Activated naive CD4-positive, alpha-beta T cell treated with anti-CD3 and anti-CD28 coated beads for 36 hours (primary cell): ENCODE data around the gene SLC6A16. TPM values are rescaled to one million over a fixed set of nuclear protein-coding genes. Genes with fewer than 3 reads are reported as not detected.
A peak's percentile ranks its signal among the peaks of the same experiment; 100 is the strongest.
"Not testable (repeated sequence)": the region's sequence is repeated elsewhere in the genome, so short reads cannot be mapped to it uniquely, and the experiment has no call there.

ENCODE experiments used
- CTCF ChIA-PET: fragments of 350-600 bp; sonication (Branson Sonifier 250); formaldehyde crosslinking; loops from one replicate; lab custom pipeline; 2021; ENCODE audit warnings: antibody characterized with exemption; lab: Charles Lee
- DNase-seq: peaks from one replicate; pipeline ENCODE4 v3.0.0-alpha.2; 2020
- H3K27ac Mint-ChIP-seq: one replicate; pipeline ENCODE4 v1.8.0; 2021; ENCODE audit warnings: mild to moderate bottlenecking, mixed read lengths
- H3K27me3 Mint-ChIP-seq: one replicate; pipeline ENCODE4 v1.8.0; 2021; ENCODE audit warnings: low read depth, mixed read lengths
- H3K36me3 Mint-ChIP-seq: one replicate; pipeline ENCODE4 v1.8.0; 2021; ENCODE audit warnings: low read depth, mixed read lengths
- H3K4me1 Mint-ChIP-seq: one replicate; pipeline ENCODE4 v1.8.0; 2021; ENCODE audit warnings: low read depth, mixed read lengths
- H3K4me3 Mint-ChIP-seq: one replicate; pipeline ENCODE4 v1.8.0; 2021; ENCODE audit warnings: mild to moderate bottlenecking, moderate library complexity, mixed read lengths
- H3K9me3 Mint-ChIP-seq: one replicate; pipeline ENCODE4 v1.8.0; 2021; ENCODE audit warnings: mixed read lengths
- intact Hi-C: fragments of 100-400 bp; cut with micrococcal nuclease; formaldehyde crosslinking; loops from one replicate; pipeline ENCODE4 v1.15.1; 2023
- total RNA-seq, 2 experiments: library from RNA; stranded (reverse); gene quantifications; one replicate each; pipeline ENCODE4 v1.2.3, GENCODE V29; 2021

The SLC6A16 gene
- under 1 TPM; 0.77 to 0.98 TPM for total RNA-seq

DNA sequence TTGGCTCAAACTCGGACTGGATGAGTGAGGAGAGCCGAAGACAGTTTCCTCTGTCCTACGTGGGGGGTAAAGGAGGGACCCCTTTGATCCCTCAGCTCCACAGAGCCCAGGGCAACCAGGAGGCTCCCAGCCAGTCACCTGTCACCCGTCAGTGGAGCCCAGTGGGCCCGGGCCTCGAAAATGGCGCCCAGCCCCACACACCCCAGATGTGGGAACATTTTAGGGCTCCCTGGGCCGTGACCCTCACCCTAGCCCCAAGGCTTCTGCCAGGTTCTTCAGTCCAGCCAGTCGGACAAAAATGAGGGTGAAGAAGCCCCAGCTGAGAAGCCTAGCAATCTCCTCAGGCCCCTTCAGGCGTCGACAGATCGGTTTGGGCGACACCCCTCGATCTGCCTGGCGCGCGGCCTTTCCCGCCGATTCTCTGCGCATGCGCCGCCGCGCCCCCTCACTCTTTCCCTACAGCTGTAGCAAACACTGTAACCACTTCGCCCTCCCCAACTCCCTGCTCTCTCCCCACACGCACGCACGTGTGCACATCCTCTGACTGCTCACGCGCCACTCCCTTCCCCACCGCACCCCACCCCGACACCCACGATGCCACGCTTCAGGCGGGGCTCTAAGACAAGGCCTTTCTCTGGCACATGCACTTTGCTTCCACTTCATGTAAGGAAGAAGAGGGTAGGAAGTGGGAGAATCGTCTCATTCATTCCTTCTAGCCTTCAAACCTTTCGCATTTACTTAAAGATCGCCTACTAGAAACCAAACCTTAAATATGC lies at the start of gene SLC6A16:
Gene SLC6A16, minus strand, starts transcription at position 391 of the 776 bp plus-strand sequence. CDS start 13,844 bp downstream, outside the sequence.
- peaks cover 23% of the 10 kb centered on the region for H3K4me1 Mint-ChIP-seq
- no peak within 1 kb of the TSS for H3K4me3 Mint-ChIP-seq
- CTCF ChIA-PET = interaction anchor here (0.6 to 1.2 kb wide), 2 partner anchors 24 kb away, joined by 3 read pairs; no protein-coding TSS in a partner anchor
- H3K36me3 Mint-ChIP-seq = peaks cover 2% of the 10 kb centered on the region
- no peaks in the 10 kb centered on the region for H3K9me3 Mint-ChIP-seq
- DNase-seq = no peak
- no peaks in the 10 kb centered on the region for H3K27me3 Mint-ChIP-seq
- H3K27ac Mint-ChIP-seq = no peak within 1 kb of the TSS
- intact Hi-C loops = no loop called here

GRCh38 chr19:49373174-49373573 lies 48.2 kb upstream of the SLC6A16 start:
- H3K36me3 Mint-ChIP-seq, H3K9me3 Mint-ChIP-seq, H3K4me1 Mint-ChIP-seq, intact Hi-C loops, H3K4me3 Mint-ChIP-seq, DNase-seq, H3K27me3 Mint-ChIP-seq, H3K27ac Mint-ChIP-seq: not testable (repeated sequence)
- CTCF ChIA-PET = interaction anchor here (0.6 kb wide), 1 partner anchor 174 kb away, joined by 3 read pairs; no protein-coding TSS in a partner anchor

DNA sequence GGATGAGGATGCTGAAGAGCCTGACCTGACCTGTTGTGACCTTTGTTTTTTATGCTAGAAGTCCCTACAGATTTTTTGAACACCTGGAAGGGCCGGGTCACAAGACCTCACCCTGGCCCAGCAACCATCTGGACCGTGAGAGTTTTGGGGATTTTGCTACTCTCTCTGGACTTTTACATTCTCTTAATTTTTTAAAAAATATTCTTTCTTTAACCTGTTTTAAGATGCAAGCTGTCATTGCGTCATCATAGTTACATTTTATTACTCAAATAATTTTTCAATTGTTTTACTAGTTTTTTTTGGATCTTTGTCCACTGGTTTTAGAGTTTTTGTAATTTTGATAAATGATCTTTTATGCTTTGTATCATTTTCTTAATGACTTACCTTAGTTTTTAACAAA lies 46.2 kb upstream of the SLC6A16 start:
- CTCF ChIA-PET = no interaction called here
- Mint-ChIP-seq H3K27me3 (peaks cover 2% of the 10 kb centered on the region), H3K36me3 (peaks cover 4% of the 10 kb centered on the region), H3K4me1 (no peaks in the 10 kb centered on the region), H3K4me3 (no peak overlapping the region), H3K9me3 (peaks cover 7% of the 10 kb centered on the region), H3K27ac (no peak overlapping the region)
- intact Hi-C loops = no loop called here
- DNase-seq = no peak

DNA sequence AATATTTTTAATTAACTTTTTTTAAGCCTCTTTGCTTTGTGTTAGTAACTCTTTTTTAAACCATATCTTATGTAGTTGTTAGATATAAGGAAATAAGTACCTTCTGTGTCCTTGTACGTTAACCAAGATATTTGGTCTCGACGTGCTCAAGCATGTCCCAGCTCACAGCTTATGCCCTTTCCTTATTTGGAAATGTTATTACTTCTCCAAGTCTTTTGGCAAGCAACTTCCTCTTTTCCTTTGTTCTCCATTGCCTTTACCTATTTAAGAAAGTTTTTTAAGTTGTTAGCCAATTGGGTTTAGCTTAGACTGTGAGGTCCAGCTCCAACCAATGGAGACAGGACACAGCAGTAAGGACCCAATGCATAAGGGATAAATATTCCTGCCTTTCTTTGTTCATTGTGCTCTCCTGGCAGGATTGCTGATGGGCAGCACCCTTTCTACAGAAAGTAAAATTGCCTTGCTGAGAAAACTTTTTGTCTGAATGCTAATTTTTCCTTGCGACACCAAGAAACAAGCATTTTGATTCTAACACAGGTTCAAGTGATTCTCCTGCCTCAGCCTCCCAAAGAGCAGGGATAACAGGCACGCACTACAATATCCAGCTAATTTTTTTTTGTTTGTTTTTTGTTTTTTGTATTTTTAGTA lies 43.8 kb upstream of the SLC6A16 start:
- no peak overlapping the region for H3K27ac Mint-ChIP-seq
- no peak overlapping the region for H3K4me3 Mint-ChIP-seq
- CTCF ChIA-PET = no interaction called here
- H3K27me3 Mint-ChIP-seq = peaks cover 5% of the 10 kb centered on the region
- H3K9me3 Mint-ChIP-seq = peaks cover 7% of the 10 kb centered on the region
- intact Hi-C loops = no loop called here
- DNase-seq = no peak
- H3K4me1 Mint-ChIP-seq = peaks cover 3% of the 10 kb centered on the region
- peaks cover 4% of the 10 kb centered on the region for H3K36me3 Mint-ChIP-seq

DNA sequence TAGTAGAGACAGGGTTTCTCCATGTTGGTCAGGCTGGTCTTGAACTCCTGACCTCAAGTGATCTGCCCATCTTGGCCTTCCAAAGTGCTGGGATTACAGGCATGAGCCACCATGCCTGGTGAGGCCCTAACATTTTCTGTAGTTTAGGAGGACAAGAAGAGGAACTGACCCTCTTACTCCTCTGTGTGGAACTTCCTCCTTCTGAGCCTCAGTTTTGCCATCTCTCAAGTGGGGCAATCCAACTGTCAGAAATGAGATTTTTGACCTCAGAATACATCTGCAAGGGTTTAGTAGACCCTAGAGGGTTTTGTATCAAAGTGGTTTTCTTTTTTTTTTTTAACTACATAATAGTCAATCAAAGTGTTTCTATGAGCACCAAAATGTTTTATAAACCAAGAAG lies 41.1 kb upstream of the SLC6A16 start:
- peaks cover 4% of the 10 kb centered on the region for H3K36me3 Mint-ChIP-seq
- no peak overlapping the region for H3K4me3 Mint-ChIP-seq
- H3K27me3 Mint-ChIP-seq = peaks cover 12% of the 10 kb centered on the region
- H3K9me3 Mint-ChIP-seq = peaks cover 7% of the 10 kb centered on the region
- CTCF ChIA-PET = interaction anchor here (0.6 kb wide), 1 partner anchor 141 kb away, joined by 5 read pairs; no protein-coding TSS in a partner anchor
- H3K27ac Mint-ChIP-seq = no peak overlapping the region
- no peak for DNase-seq
- H3K4me1 Mint-ChIP-seq = peaks cover 11% of the 10 kb centered on the region
- intact Hi-C loops = no loop called here

- CTCF ChIA-PET = no interaction called here
- no peak for DNase-seq
- H3K36me3 Mint-ChIP-seq = peaks cover 1% of the 10 kb centered on the region
- intact Hi-C loops = no loop called here
- H3K27ac Mint-ChIP-seq = no peak overlapping the region
- peaks cover 4% of the 10 kb centered on the region for H3K9me3 Mint-ChIP-seq
- H3K4me1 Mint-ChIP-seq = peaks cover 11% of the 10 kb centered on the region
- H3K27me3 Mint-ChIP-seq = peaks cover 10% of the 10 kb centered on the region
- H3K4me3 Mint-ChIP-seq = no peak overlapping the region
Measured at GRCh38 chr19:49364083-49364737, 39.2 kb upstream of the SLC6A16 start.

GRCh38 chr19:49363268-49364082 lies 38.5 kb upstream of the SLC6A16 start, which contains the start of gene DKKL1:
Gene DKKL1, plus strand, starts transcription at chr19:49363877. Its CDS starts 122 bp downstream, at chr19:49363999.
- peak; percentile 92 for DNase-seq
- Mint-ChIP-seq H3K27me3 (peaks cover 10% of the 10 kb centered on the region), H3K4me3 (peak within 1 kb of the TSS; percentile 13), H3K4me1 (peaks cover 11% of the 10 kb centered on the region), H3K36me3 (peaks cover 1% of the 10 kb centered on the region), H3K9me3 (no peaks in the 10 kb centered on the region), H3K27ac (no peak within 1 kb of the TSS)
- CTCF ChIA-PET = no interaction called here
- intact Hi-C loops = loop anchor here (2.0 kb wide), 1 partner anchor 29 kb away; the partner anchor contains the start of gene CD37

- Mint-ChIP-seq H3K4me3 (no peak overlapping the region), H3K4me1 (peaks cover 11% of the 10 kb centered on the region), H3K36me3 (no peaks in the 10 kb centered on the region), H3K27ac (no peak overlapping the region), H3K9me3 (no peaks in the 10 kb centered on the region), H3K27me3 (peaks cover 10% of the 10 kb centered on the region)
- CTCF ChIA-PET = no interaction called here
- intact Hi-C loops = loop anchor here (2.0 kb wide), 1 partner anchor 28 kb away; the partner anchor contains the start of gene CD37
- DNase-seq = no peak
Measured at GRCh38 chr19:49362929-49363267, 37.9 kb upstream of the SLC6A16 start.

- peaks cover 10% of the 10 kb centered on the region for H3K27me3 Mint-ChIP-seq
- CTCF ChIA-PET = no interaction called here
- H3K27ac Mint-ChIP-seq = no peak within 1 kb of the TSS
- H3K9me3 Mint-ChIP-seq = no peaks in the 10 kb centered on the region
- peaks cover 11% of the 10 kb centered on the region for H3K4me1 Mint-ChIP-seq
- H3K4me3 Mint-ChIP-seq = peak within 1 kb of the TSS; percentile 34
- no peak for DNase-seq
- intact Hi-C loops = loop anchor here (2.0 kb wide), 1 partner anchor 27 kb away; the partner anchor contains the start of gene CD37
- H3K36me3 Mint-ChIP-seq = no peaks in the 10 kb centered on the region
Measured at GRCh38 chr19:49362048-49362928, 37.3 kb upstream of the SLC6A16 start, which contains the start of gene TEAD2. Gene TEAD2, minus strand, starts transcription at chr19:49362416. Its CDS starts 2,341 bp downstream, at chr19:49360075.

- Mint-ChIP-seq H3K4me1 (peaks cover 11% of the 10 kb centered on the region), H3K27ac (no peak overlapping the region), H3K4me3 (peak overlapping the region; percentile 34), H3K9me3 (no peaks in the 10 kb centered on the region), H3K36me3 (no peaks in the 10 kb centered on the region), H3K27me3 (peaks cover 10% of the 10 kb centered on the region)
- DNase-seq = peak; percentile 24
- CTCF ChIA-PET = no interaction called here
- intact Hi-C loops = loop anchor here (2.0 kb wide), 1 partner anchor 27 kb away; the partner anchor contains the start of gene CD37
Measured at GRCh38 chr19:49361438-49362047, 36.6 kb upstream of the SLC6A16 start.
